Tibial nerve (tissue), 4 donors: Measurements from ENCODE around the gene KRT72.

ENCODE experiments used
- CTCF ChIP-seq, 5 experiments: fragments of 200-600 bp in 3 of 5; fragments of 450-650 bp in 2 of 5; sonication (generic) in 3 of 5; IDR thresholded peaks; one replicate each; pipeline ENCODE4 v1.5.1; 2016 to 2019; ENCODE audit warnings: antibody characterized with exemption in 5 of 5, mild to moderate bottlenecking in 3 of 5, moderate library complexity in 2 of 5
- EP300 ChIP-seq, 2 donors: sonication (generic); formaldehyde crosslinking; IDR thresholded peaks; one replicate each; pipeline ENCODE4 v1.6.1; 2017; ENCODE audit warnings: antibody characterized with exemption in 2 of 2, mild to moderate bottlenecking in 1 of 2

GRCh38 chr12:52573306-52573705, 28.0 kb downstream of the KRT72 start:
- TF ChIP-seq CTCF (IDR thresholded peaks at IDR 0.05) (no peak), EP300 (IDR thresholded peaks at IDR 0.05) (no peak)
